HAP-1 (cell line): ENCODE results near the gene ZNF792.
A peak's percentile ranks its signal among the peaks of the same experiment; 100 is the strongest.
"Not testable (repeated sequence)": the region's sequence is repeated elsewhere in the genome, so short reads cannot be mapped to it uniquely, and the experiment has no call there.

Experiments used
- DNase-seq, 2 experiments: peaks; one replicate each; pipeline ENCODE4 v3.0.0-alpha.2; 2016 to 2020; ENCODE audit warnings: low spot score in 2 of 2
- H3K27me3 ChIP-seq: fragments of 250-450 bp; sonication (Bioruptor Pico); 2 replicates; pipeline ENCODE4 v1.5.1; 2020; ENCODE audit warnings: low read depth, mild to moderate bottlenecking, moderate library complexity
- H3K36me3 ChIP-seq: fragments of 250-450 bp; sonication (Bioruptor Pico); replicated peaks from 2 replicates; pipeline ENCODE4 v1.5.1; 2020; ENCODE audit warnings: mild to moderate bottlenecking
- H3K4me1 ChIP-seq: fragments of 250-450 bp; sonication (Bioruptor Pico); 2 replicates; pipeline ENCODE4 v1.5.1; 2020; ENCODE audit warnings: mild to moderate bottlenecking
- H3K4me3 ChIP-seq: fragments of 250-450 bp; sonication (Bioruptor Pico); 2 replicates; pipeline ENCODE4 v1.5.1; 2020; ENCODE audit warnings: mild to moderate bottlenecking, moderate library complexity
- H3K9me3 ChIP-seq: fragments of 250-450 bp; sonication (Bioruptor Pico); 2 replicates; pipeline ENCODE4 v1.5.1; 2020; ENCODE audit warnings: mild to moderate bottlenecking, moderate library complexity
- in situ Hi-C: fragments of 300-500 bp; cut with MboI; formaldehyde crosslinking; loops from 3 replicates; pipeline ENCODE4 v1.14.3; 2020; ENCODE audit warnings: low sequenced_read_pairs, inconsistent platforms, mixed read lengths

The ZNF792 gene

GRCh38 chr19:34970185-34970780 lies 6.3 kb upstream of the ZNF792 start:
- H3K36me3 ChIP-seq, H3K4me1 ChIP-seq, H3K4me3 ChIP-seq, DNase-seq, H3K9me3 ChIP-seq, in situ Hi-C loops, H3K27me3 ChIP-seq: not testable (repeated sequence)

- in situ Hi-C loops, result no loop called here
- Histone ChIP-seq H3K4me1 (no peaks in the 10 kb centered on the region; the same call in 1 of the 2 replicates), H3K4me3 (no peak overlapping the region), H3K27me3 (no peaks in the 10 kb centered on the region), H3K36me3 (no peaks in the 10 kb centered on the region), H3K9me3 (peaks cover 4% of the 10 kb centered on the region)
- DNase-seq, result no peak
These were observed 5.7 kb upstream of the ZNF792 start for GRCh38 chr19:34969721-34970120.

- in situ Hi-C loops, result no loop called here
- Histone ChIP-seq H3K4me3 (no peak overlapping the region), H3K27me3 (no peaks in the 10 kb centered on the region), H3K36me3 (no peaks in the 10 kb centered on the region), H3K4me1 (no peaks in the 10 kb centered on the region; the same call in 1 of the 2 replicates), H3K9me3 (peaks cover 4% of the 10 kb centered on the region)
- no peak for DNase-seq
These were observed 3.5 kb upstream of the ZNF792 start for GRCh38 chr19:34967551-34967950.

GRCh38 chr19:34965505-34965904 lies 1.5 kb upstream of the ZNF792 start:
- DNase-seq, H3K9me3 ChIP-seq, in situ Hi-C loops, H3K27me3 ChIP-seq, H3K4me3 ChIP-seq, H3K36me3 ChIP-seq, H3K4me1 ChIP-seq: not testable (repeated sequence)

- in situ Hi-C loops, result no loop called here
- Histone ChIP-seq H3K36me3 (peaks cover under 1% of the 10 kb centered on the region), H3K9me3 (peaks cover 4% of the 10 kb centered on the region), H3K4me1 (no peaks in the 10 kb centered on the region; the same call in 1 of the 2 replicates), H3K4me3 (no peak overlapping the region; the same call in 1 of the 2 replicates), H3K27me3 (no peaks in the 10 kb centered on the region)
- DNase-seq, result no peak
These were observed 569 bp upstream of the ZNF792 start for GRCh38 chr19:34964598-34964997.

- H3K27me3 ChIP-seq, result no peaks in the 10 kb centered on the region
- H3K4me3 ChIP-seq, result peak overlapping the region; percentile 47
- DNase-seq, result peak in 1 of 2 experiments; percentile 17
- peaks cover 17% of the 10 kb centered on the region for H3K36me3 ChIP-seq
- H3K9me3 ChIP-seq, result peaks cover 15% of the 10 kb centered on the region
- no peaks in the 10 kb centered on the region for H3K4me1 ChIP-seq
- in situ Hi-C loops, result no loop called here
These were observed 1.1 kb downstream of the ZNF792 start for GRCh38 chr19:34962687-34963572.

- no peaks in the 10 kb centered on the region for H3K4me1 ChIP-seq
- DNase-seq, result no peak
- in situ Hi-C loops, result no loop called here
- no peak overlapping the region for H3K4me3 ChIP-seq
- H3K27me3 ChIP-seq, result no peaks in the 10 kb centered on the region
- H3K9me3 ChIP-seq, result peaks cover 24% of the 10 kb centered on the region
- H3K36me3 ChIP-seq, result peaks cover 23% of the 10 kb centered on the region
These were observed 2.0 kb downstream of the ZNF792 start for GRCh38 chr19:34961775-34962686.

- Histone ChIP-seq H3K4me3 (no peak overlapping the region), H3K9me3 (peaks cover 29% of the 10 kb centered on the region), H3K27me3 (no peaks in the 10 kb centered on the region), H3K4me1 (no peaks in the 10 kb centered on the region), H3K36me3 (peaks cover 26% of the 10 kb centered on the region)
- no peak for DNase-seq
- in situ Hi-C loops, result no loop called here
These were observed 2.9 kb downstream of the ZNF792 start for GRCh38 chr19:34960940-34961679.

- H3K4me3 ChIP-seq, result no peak overlapping the region
- peaks cover 29% of the 10 kb centered on the region for H3K9me3 ChIP-seq
- H3K4me1 ChIP-seq, result no peaks in the 10 kb centered on the region
- DNase-seq, result no peak
- no peaks in the 10 kb centered on the region for H3K27me3 ChIP-seq
- peaks cover 26% of the 10 kb centered on the region for H3K36me3 ChIP-seq
- in situ Hi-C loops, result no loop called here
These were observed 3.8 kb downstream of the ZNF792 start for GRCh38 chr19:34960103-34960805.

GRCh38 chr19:34959021-34959420 lies 5.0 kb downstream of the ZNF792 start:
- Histone ChIP-seq H3K4me1 (no peaks in the 10 kb centered on the region), H3K36me3 (peaks cover 26% of the 10 kb centered on the region), H3K9me3 (peaks cover 33% of the 10 kb centered on the region), H3K4me3 (no peak overlapping the region), H3K27me3 (no peaks in the 10 kb centered on the region)
- in situ Hi-C loops, result no loop called here
- DNase-seq, result no peak

GRCh38 chr19:34957830-34958751 lies 5.9 kb downstream of the ZNF792 start:
- in situ Hi-C loops, result no loop called here
- DNase-seq, result no peak
- no peaks in the 10 kb centered on the region for H3K4me1 ChIP-seq
- no peak overlapping the region for H3K4me3 ChIP-seq
- peaks cover 26% of the 10 kb centered on the region for H3K36me3 ChIP-seq
- H3K9me3 ChIP-seq, result peaks cover 33% of the 10 kb centered on the region
- H3K27me3 ChIP-seq, result no peaks in the 10 kb centered on the region

- DNase-seq, result no peak
- peaks cover 19% of the 10 kb centered on the region for H3K9me3 ChIP-seq
- in situ Hi-C loops, result no loop called here
These were observed 10.9 kb downstream of the ZNF792 start for GRCh38 chr19:34953092-34953491.

More at GRCh38 chr19:34953092-34953491, 10.9 kb downstream of the ZNF792 start:
- no peak overlapping the region for H3K4me3 ChIP-seq
- H3K4me1 ChIP-seq, result no peaks in the 10 kb centered on the region
- H3K27me3 ChIP-seq, result no peaks in the 10 kb centered on the region
- H3K36me3 ChIP-seq, result peaks cover 10% of the 10 kb centered on the region
